ENCODE results near the gene PDE6C.

The PDE6C gene

GRCh38 chr10:93577565-93577964 is 34.8 kb upstream of the PDE6C start:
- no peak for DNase-seq
- Histone ChIP-seq H3K4me3 (no peak overlapping the region), H3K36me3 (no peaks in the 10 kb centered on the region), H3K4me1 (no peaks in the 10 kb centered on the region), H3K27ac (no peak overlapping the region), H3K9me3 (peaks cover 0 to 6% (median 0%) of the 10 kb centered on the region in 3 donors), H3K27me3 (peaks cover 0 to 7% of the 10 kb centered on the region in 2 donors)
- no peak for TF ChIP-seq CTCF (IDR thresholded peaks at IDR 0.05)
- intact Hi-C loops (cut with DNase I; ENCODE audit: low total_unique reads): no loop called here

GRCh38 chr10:93579089-93579488 is 33.2 kb upstream of the PDE6C start:
- no peaks in the 10 kb centered on the region for H3K36me3 ChIP-seq
- intact Hi-C loops (cut with DNase I; ENCODE audit: low total_unique reads): no loop called here
- DNase-seq: no peak
- H3K9me3 ChIP-seq: peaks cover 0 to 6% (median 0%) of the 10 kb centered on the region in 3 donors
- H3K4me3 ChIP-seq: no peak overlapping the region
- no peak overlapping the region for H3K27ac ChIP-seq
- H3K4me1 ChIP-seq: no peaks in the 10 kb centered on the region
- no peak for TF ChIP-seq CTCF (IDR thresholded peaks at IDR 0.05)
- peaks cover 0 to 7% of the 10 kb centered on the region in 2 donors for H3K27me3 ChIP-seq

- DNase-seq: no peak
- Histone ChIP-seq H3K27ac (no peak overlapping the region), H3K4me1 (no peaks in the 10 kb centered on the region), H3K27me3 (peaks cover 0 to 7% of the 10 kb centered on the region in 2 donors), H3K9me3 (peaks cover 0 to 6% (median 0%) of the 10 kb centered on the region in 3 donors), H3K36me3 (no peaks in the 10 kb centered on the region), H3K4me3 (no peak overlapping the region)
- intact Hi-C loops (cut with DNase I; ENCODE audit: low total_unique reads): no loop called here
- no peak for TF ChIP-seq CTCF (IDR thresholded peaks at IDR 0.05)
These were observed 32.2 kb upstream of the PDE6C start for GRCh38 chr10:93579985-93580711.

- H3K4me3 ChIP-seq: no peak overlapping the region
- H3K27ac ChIP-seq: no peak overlapping the region
- no peak for TF ChIP-seq CTCF (IDR thresholded peaks at IDR 0.05)
- H3K9me3 ChIP-seq: peaks cover 0 to 6% (median 0%) of the 10 kb centered on the region in 3 donors
- no peaks in the 10 kb centered on the region for H3K4me1 ChIP-seq
- H3K36me3 ChIP-seq: no peaks in the 10 kb centered on the region
- intact Hi-C loops (cut with DNase I; ENCODE audit: low total_unique reads): no loop called here
- H3K27me3 ChIP-seq: peaks cover 0 to 7% of the 10 kb centered on the region in 2 donors
- DNase-seq: no peak
These were observed 31.5 kb upstream of the PDE6C start for GRCh38 chr10:93580828-93581227.

- no peak for TF ChIP-seq CTCF (IDR thresholded peaks at IDR 0.05)
- no peaks in the 10 kb centered on the region for H3K36me3 ChIP-seq
- H3K9me3 ChIP-seq: peaks cover 0 to 6% (median 0%) of the 10 kb centered on the region in 3 donors
- no peak for DNase-seq
- no peak overlapping the region for H3K27ac ChIP-seq
- peaks cover 0 to 8% of the 10 kb centered on the region in 2 donors for H3K27me3 ChIP-seq
- intact Hi-C loops (cut with DNase I; ENCODE audit: low total_unique reads): no loop called here
- no peak overlapping the region for H3K4me3 ChIP-seq
- no peaks in the 10 kb centered on the region for H3K4me1 ChIP-seq
These were observed 27.9 kb upstream of the PDE6C start for GRCh38 chr10:93584445-93584844.
